GM19239 (cell line): ENCODE measurements around the gene PRR14.

Source experiments
- DNase-seq: peaks from one replicate; pipeline ENCODE4 v3.0.0; 2011; ENCODE audit warnings: low spot score; ENCODE audit not compliant: insufficient read length
- FAIRE-seq: peaks from 2 replicates; lab custom pipeline; 2011; peaks lifted over from hg19 to GRCh38; lab: Jason Lieb, UNC

The PRR14 gene

GRCh38 chr16:30650369-30651123 lies at the start of gene PRR14:
Gene PRR14 (plus strand): TSS chr16:30650960. CDS start chr16:30651646, 686 bp downstream.
- FAIRE-seq (peak; percentile 99), DNase-seq (peak; percentile 83)

GRCh38 chr16:30601966-30602365 lies 48.8 kb upstream of the PRR14 start:
- no peak for FAIRE-seq
- DNase-seq = no peak

DNA sequence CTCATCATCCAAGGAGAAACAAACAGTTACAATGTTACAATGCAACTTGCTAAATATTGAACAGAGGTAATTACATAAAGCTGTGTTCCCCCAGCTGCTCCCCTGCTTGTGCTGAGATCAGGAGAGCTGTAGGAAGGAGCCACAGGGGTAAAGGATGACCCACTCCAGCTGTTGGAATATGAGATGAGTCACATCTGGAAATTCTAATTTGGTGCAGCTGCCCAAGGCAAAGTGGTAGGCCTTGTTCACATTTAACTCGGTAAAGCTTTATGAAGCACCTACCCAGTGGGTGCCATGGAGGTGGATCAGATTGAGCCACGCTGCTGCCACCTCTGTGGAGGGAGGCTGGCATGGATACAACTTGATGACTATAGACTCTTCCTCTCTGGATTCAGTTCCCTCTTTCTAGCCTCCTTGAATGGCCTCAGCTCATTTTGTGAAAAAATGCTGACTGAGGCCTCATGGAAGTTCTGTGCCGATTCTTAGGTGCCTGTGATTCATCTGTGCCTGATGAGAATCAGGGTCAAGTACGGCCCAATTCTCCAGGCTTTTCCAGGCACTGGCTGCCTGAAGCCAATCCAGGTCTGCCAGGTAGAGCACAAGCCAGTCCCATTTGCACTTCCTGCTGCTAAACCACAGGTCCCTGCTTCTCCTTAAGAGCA lies 48.0 kb upstream of the PRR14 start:
- FAIRE-seq (no peak), DNase-seq (no peak)

- FAIRE-seq (no peak), DNase-seq (no peak)
These were observed 46.8 kb upstream of the PRR14 start for GRCh38 chr16:30603945-30604315.

DNA sequence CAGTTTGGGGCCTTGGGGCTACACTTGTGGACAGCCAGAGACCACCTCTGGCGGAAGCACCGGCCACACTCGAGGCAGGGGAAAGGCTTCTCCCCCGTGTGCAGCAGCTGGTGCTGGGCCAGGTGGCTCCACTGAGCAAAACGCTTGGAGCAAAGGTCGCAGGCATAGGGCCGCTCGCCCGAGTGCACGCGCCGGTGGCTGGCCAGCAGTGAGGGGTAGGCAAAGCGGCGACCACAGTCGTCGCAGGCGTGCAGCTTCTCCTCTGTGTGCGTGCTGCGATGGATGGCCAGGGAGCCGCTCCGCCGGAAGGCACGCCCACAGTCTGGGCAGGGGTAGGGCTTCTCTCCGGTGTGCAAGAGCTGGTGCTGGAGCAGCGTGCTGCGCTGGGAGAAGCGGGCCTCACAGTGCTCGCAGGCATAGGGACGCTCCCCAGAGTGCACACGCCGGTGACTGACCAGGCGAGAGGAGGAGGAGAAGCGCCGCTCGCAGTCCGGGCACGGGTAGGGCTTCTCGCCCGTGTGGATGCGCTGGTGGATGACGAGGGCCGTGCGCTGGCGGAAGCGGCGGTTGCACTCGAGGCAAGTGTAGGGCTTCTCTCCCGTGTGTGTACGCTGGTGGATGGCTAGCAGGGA lies 46.3 kb upstream of the PRR14 start:
- FAIRE-seq (no peak), DNase-seq (no peak)

- no peak for FAIRE-seq
- no peak for DNase-seq
These were observed 45.6 kb upstream of the PRR14 start for GRCh38 chr16:30605158-30605557.

GRCh38 chr16:30606004-30606403 lies 44.8 kb upstream of the PRR14 start:
- no peak for FAIRE-seq
- no peak for DNase-seq

- FAIRE-seq (peak; percentile 14), DNase-seq (peak; percentile 45)
These were observed 41.5 kb upstream of the PRR14 start for GRCh38 chr16:30609002-30609925.

- FAIRE-seq = peak; percentile 96
- peak; percentile 90 for DNase-seq
These were observed 40.6 kb upstream of the PRR14 start, which contains the start of gene ZNF689 for GRCh38 chr16:30609926-30610839. Gene ZNF689 (minus strand): TSS chr16:30610389. CDS start chr16:30610041, 348 bp downstream.

GRCh38 chr16:30615358-30616091 lies 35.2 kb upstream of the PRR14 start:
- FAIRE-seq = no peak

GRCh38 chr16:30619202-30619601 lies 31.6 kb upstream of the PRR14 start:
- FAIRE-seq (no peak), DNase-seq (no peak)

More at GRCh38 chr16:30615358-30616091, 35.2 kb upstream of the PRR14 start:
- DNase-seq = no peak

- DNase-seq = no peak
- FAIRE-seq = no peak
These were observed 31.1 kb upstream of the PRR14 start for GRCh38 chr16:30619638-30620037.

- DNase-seq (no peak), FAIRE-seq (no peak)
These were observed 30.6 kb upstream of the PRR14 start for GRCh38 chr16:30620169-30620568.

- FAIRE-seq (no peak), DNase-seq (no peak)
These were observed 29.0 kb upstream of the PRR14 start for GRCh38 chr16:30621765-30622164.

GRCh38 chr16:30622455-30623032 lies 28.2 kb upstream of the PRR14 start:
- FAIRE-seq = no peak
- DNase-seq = no peak

- DNase-seq (no peak), FAIRE-seq (no peak)
These were observed 27.1 kb upstream of the PRR14 start for GRCh38 chr16:30623536-30624283.

DNA sequence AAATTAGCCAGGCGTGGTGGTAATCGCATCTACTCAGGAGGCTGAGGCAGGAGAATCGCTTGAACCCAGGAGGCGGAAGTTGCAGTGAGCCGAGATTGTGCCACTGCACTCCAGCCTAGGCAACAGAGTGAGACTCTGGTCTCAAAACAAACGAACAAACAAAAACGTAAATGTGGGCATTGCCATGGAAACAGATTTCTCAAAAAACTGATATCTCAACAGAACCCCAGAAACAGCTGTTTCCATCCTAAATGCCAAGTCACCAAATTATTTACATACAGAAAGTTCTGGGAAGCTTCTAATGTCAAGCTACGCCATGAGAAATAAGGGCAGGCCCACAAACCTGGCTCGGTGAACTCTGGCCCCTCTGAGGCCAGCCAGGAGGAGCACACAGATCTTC lies 24.5 kb upstream of the PRR14 start:
- FAIRE-seq (no peak), DNase-seq (no peak)
